HepG2 (cell line): ENCODE measurements around the gene SNX15. TPM values are rescaled to one million over a fixed set of nuclear protein-coding genes. Genes with fewer than 3 reads are reported as not detected.
A peak's percentile ranks its signal among the peaks of the same experiment; 100 is the strongest.

Experiments
- FOXO1 ChIP-seq: sonication (generic); formaldehyde crosslinking; IDR thresholded peaks from 2 replicates; pipeline ENCODE4 v1.4.0; 2020; ENCODE audit warnings: missing genetic modification reagents
- KLF15 ChIP-seq: sonication (generic); formaldehyde crosslinking; IDR thresholded peaks from 2 replicates; pipeline ENCODE4 v1.8.1; 2023; ENCODE audit warnings: borderline replicate concordance, mild to moderate bottlenecking, inconsistent platforms, missing genetic modification reagents, mixed read lengths
- SRSF4 ChIP-seq: fragments of 200-400 bp; formaldehyde crosslinking; IDR thresholded peaks from one replicate; pipeline ENCODE4 v1.6.1; 2018; ENCODE audit warnings: mild to moderate bottlenecking, low read depth, low read length, moderate library complexity; ENCODE audit not compliant: poor library complexity, severe bottlenecking
- TCF12 ChIP-seq, 2 experiments: fragments of 450-650 bp in 1 of 2; sonication (generic) in 1 of 2; formaldehyde crosslinking in 1 of 2; IDR thresholded peaks; 2 replicates each; pipeline versions ENCODE4 v1.6.1 to v1.8.0; 2017 to 2022; ENCODE audit warnings: antibody characterized with exemption in 1 of 2, mild to moderate bottlenecking in 1 of 2, missing genetic modification reagents in 1 of 2, moderate library complexity in 1 of 2
- THAP11 ChIP-seq: IDR thresholded peaks from 2 replicates; pipeline ENCODE4 v1.6.1; 2016; ENCODE audit warnings: missing biosample characterization, missing genetic modification reagents
- ZFX ChIP-seq: sonication (generic); formaldehyde crosslinking; IDR thresholded peaks from 2 replicates; pipeline ENCODE4 v1.4.0; 2020; ENCODE audit warnings: mild to moderate bottlenecking, low read depth, missing genetic modification reagents, moderate library complexity
- ZFY ChIP-seq: sonication (generic); formaldehyde crosslinking; IDR thresholded peaks from 2 replicates; pipeline ENCODE4 v1.4.0; 2020; ENCODE audit warnings: missing genetic modification reagents
- ZNF331 ChIP-seq: sonication (generic); formaldehyde crosslinking; IDR thresholded peaks from 2 replicates; pipeline ENCODE4 v1.4.0; 2020; ENCODE audit warnings: missing genetic modification reagents
- polyA plus RNA-seq, 8 experiments: library from polyadenylated mRNA; depleted of rRNA in 3 of 8; stranded (reverse) in 7 of 8; unstranded in 1 of 8; fragments of >200 nt; fragmentation: Illumina TruSeq in 4 of 8; extraction: Trizol in 4 of 8; gene quantifications; 2 replicates each; pipeline versions ENCODE4 v1.2.1 to v1.2.3, GENCODE V29; 2011 to 2016; ENCODE audit warnings: low read depth in 4 of 8, missing spikeins in 1 of 8, mixed read lengths in 1 of 8; ENCODE audit not compliant: insufficient read depth in 1 of 8
- total RNA-seq, 5 experiments: library from RNA; depleted of rRNA; stranded (reverse); fragments of >200 nt; fragmentation: Illumina TruSeq; extraction: Trizol; gene quantifications; 2 replicates each; pipeline ENCODE4 v1.2.3, GENCODE V29; 2016; ENCODE audit warnings: low read depth in 1 of 5
- TF ChIP-seq, protein P1 (sequence below): sonication (generic); formaldehyde crosslinking; IDR thresholded peaks from 2 replicates; pipeline ENCODE4 v1.4.0; 2020; ENCODE audit warnings: missing genetic modification reagents
- TF ChIP-seq, protein P2 (sequence below): sonication (generic); formaldehyde crosslinking; IDR thresholded peaks from 2 replicates; pipeline ENCODE4 v1.5.0; 2020; ENCODE audit warnings: missing genetic modification reagents
- TF ChIP-seq, protein P3 (sequence below): sonication (generic); formaldehyde crosslinking; IDR thresholded peaks from 2 replicates; pipeline ENCODE4 v1.4.0; 2020; ENCODE audit warnings: missing genetic modification reagents
- TF ChIP-seq, protein P4 (sequence below): sonication (generic); formaldehyde crosslinking; IDR thresholded peaks from 2 replicates; pipeline ENCODE4 v1.4.0; 2020; ENCODE audit warnings: missing genetic modification reagents
- TF ChIP-seq, protein P5 (sequence below): sonication (generic); formaldehyde crosslinking; IDR thresholded peaks from 2 replicates; pipeline ENCODE4 v1.5.0; 2020; ENCODE audit warnings: mild to moderate bottlenecking, missing genetic modification reagents, moderate library complexity
- TF ChIP-seq, protein P6 (sequence below): sonication (generic); formaldehyde crosslinking; IDR thresholded peaks from 2 replicates; pipeline ENCODE4 v1.8.0; 2022; ENCODE audit warnings: missing genetic modification reagents, mild to moderate bottlenecking, borderline replicate concordance
- TF ChIP-seq, protein P7 (sequence below): sonication (generic); formaldehyde crosslinking; IDR thresholded peaks from 2 replicates; pipeline ENCODE4 v1.4.0; 2020; ENCODE audit warnings: missing genetic modification reagents
- TF ChIP-seq, protein P8 (sequence below): sonication (generic); formaldehyde crosslinking; IDR thresholded peaks from 2 replicates; pipeline ENCODE4 v1.4.0; 2020; ENCODE audit warnings: missing genetic modification reagents

The SNX15 gene
- total and polyA plus RNA-seq, 2 of the 13 experiments (the other 11 are each of a cell fraction or from before 2014, with no cell fraction given) = 19.1 to 22.6 TPM

DNA sequence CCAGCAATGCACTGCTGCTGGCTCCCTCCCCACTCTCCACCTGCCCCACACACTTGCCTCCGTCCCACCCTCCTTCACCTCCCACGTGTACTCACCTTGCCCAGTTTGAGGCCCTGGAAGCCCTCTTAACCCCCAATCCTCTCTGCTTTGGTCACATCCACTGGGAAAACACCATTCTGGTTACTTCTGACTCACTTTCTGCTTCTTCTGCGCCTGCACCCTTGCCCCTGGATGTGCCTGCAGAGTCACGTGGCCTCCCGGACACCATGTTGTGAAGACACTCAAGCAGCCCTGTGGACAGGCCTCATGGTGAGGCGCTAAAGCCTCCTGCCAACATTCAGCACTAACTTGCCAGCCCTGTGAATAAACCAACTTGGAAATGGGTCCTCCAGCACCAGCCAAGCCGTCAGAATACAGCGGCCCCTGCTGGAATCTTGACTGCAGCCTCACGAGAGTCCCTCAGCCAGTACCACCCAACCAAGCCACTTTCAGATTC lies 33.7 kb downstream of the SNX15 start (continued):
- TF ChIP-seq, protein P1, sequence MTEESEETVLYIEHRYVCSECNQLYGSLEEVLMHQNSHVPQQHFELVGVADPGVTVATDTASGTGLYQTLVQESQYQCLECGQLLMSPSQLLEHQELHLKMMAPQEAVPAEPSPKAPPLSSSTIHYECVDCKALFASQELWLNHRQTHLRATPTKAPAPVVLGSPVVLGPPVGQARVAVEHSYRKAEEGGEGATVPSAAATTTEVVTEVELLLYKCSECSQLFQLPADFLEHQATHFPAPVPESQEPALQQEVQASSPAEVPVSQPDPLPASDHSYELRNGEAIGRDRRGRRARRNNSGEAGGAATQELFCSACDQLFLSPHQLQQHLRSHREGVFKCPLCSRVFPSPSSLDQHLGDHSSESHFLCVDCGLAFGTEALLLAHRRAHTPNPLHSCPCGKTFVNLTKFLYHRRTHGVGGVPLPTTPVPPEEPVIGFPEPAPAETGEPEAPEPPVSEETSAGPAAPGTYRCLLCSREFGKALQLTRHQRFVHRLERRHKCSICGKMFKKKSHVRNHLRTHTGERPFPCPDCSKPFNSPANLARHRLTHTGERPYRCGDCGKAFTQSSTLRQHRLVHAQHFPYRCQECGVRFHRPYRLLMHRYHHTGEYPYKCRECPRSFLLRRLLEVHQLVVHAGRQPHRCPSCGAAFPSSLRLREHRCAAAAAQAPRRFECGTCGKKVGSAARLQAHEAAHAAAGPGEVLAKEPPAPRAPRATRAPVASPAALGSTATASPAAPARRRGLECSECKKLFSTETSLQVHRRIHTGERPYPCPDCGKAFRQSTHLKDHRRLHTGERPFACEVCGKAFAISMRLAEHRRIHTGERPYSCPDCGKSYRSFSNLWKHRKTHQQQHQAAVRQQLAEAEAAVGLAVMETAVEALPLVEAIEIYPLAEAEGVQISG = peak; percentile 25; the same call in 1 of the 2 replicates
- TF ChIP-seq, protein P2, sequence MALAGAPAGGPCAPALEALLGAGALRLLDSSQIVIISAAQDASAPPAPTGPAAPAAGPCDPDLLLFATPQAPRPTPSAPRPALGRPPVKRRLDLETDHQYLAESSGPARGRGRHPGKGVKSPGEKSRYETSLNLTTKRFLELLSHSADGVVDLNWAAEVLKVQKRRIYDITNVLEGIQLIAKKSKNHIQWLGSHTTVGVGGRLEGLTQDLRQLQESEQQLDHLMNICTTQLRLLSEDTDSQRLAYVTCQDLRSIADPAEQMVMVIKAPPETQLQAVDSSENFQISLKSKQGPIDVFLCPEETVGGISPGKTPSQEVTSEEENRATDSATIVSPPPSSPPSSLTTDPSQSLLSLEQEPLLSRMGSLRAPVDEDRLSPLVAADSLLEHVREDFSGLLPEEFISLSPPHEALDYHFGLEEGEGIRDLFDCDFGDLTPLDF = no peak
- TF ChIP-seq ZFY (CRISPR knock-in tag) = 0 out of 2 replicates have a peak, but pooled peaks have one; percentile 15
- TF ChIP-seq FOXO1 (CRISPR knock-in tag) = no peak
- TF ChIP-seq TCF12 (IDR thresholded peaks at IDR 0.05) = no peak
- no peak for TF ChIP-seq TCF12 (CRISPR knock-in tag; IDR thresholded peaks at IDR 0.05)
- TF ChIP-seq, protein P3, sequence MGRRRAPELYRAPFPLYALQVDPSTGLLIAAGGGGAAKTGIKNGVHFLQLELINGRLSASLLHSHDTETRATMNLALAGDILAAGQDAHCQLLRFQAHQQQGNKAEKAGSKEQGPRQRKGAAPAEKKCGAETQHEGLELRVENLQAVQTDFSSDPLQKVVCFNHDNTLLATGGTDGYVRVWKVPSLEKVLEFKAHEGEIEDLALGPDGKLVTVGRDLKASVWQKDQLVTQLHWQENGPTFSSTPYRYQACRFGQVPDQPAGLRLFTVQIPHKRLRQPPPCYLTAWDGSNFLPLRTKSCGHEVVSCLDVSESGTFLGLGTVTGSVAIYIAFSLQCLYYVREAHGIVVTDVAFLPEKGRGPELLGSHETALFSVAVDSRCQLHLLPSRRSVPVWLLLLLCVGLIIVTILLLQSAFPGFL = no peak
- TF ChIP-seq, protein P4, sequence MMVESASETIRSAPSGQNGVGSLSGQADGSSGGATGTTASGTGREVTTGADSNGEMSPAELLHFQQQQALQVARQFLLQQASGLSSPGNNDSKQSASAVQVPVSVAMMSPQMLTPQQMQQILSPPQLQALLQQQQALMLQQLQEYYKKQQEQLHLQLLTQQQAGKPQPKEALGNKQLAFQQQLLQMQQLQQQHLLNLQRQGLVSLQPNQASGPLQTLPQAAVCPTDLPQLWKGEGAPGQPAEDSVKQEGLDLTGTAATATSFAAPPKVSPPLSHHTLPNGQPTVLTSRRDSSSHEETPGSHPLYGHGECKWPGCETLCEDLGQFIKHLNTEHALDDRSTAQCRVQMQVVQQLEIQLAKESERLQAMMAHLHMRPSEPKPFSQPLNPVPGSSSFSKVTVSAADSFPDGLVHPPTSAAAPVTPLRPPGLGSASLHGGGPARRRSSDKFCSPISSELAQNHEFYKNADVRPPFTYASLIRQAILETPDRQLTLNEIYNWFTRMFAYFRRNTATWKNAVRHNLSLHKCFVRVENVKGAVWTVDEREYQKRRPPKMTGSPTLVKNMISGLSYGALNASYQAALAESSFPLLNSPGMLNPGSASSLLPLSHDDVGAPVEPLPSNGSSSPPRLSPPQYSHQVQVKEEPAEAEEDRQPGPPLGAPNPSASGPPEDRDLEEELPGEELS (CRISPR knock-in tag) = no peak
- TF ChIP-seq, protein P5, sequence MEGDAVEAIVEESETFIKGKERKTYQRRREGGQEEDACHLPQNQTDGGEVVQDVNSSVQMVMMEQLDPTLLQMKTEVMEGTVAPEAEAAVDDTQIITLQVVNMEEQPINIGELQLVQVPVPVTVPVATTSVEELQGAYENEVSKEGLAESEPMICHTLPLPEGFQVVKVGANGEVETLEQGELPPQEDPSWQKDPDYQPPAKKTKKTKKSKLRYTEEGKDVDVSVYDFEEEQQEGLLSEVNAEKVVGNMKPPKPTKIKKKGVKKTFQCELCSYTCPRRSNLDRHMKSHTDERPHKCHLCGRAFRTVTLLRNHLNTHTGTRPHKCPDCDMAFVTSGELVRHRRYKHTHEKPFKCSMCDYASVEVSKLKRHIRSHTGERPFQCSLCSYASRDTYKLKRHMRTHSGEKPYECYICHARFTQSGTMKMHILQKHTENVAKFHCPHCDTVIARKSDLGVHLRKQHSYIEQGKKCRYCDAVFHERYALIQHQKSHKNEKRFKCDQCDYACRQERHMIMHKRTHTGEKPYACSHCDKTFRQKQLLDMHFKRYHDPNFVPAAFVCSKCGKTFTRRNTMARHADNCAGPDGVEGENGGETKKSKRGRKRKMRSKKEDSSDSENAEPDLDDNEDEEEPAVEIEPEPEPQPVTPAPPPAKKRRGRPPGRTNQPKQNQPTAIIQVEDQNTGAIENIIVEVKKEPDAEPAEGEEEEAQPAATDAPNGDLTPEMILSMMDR (CRISPR knock-in tag) = peak; percentile 71
- TF ChIP-seq SRSF4 = no peak
- no peak for TF ChIP-seq ZFX
- TF ChIP-seq, protein P6, sequence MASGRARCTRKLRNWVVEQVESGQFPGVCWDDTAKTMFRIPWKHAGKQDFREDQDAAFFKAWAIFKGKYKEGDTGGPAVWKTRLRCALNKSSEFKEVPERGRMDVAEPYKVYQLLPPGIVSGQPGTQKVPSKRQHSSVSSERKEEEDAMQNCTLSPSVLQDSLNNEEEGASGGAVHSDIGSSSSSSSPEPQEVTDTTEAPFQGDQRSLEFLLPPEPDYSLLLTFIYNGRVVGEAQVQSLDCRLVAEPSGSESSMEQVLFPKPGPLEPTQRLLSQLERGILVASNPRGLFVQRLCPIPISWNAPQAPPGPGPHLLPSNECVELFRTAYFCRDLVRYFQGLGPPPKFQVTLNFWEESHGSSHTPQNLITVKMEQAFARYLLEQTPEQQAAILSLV = no peak
- no peak for TF ChIP-seq KLF15 (CRISPR knock-in tag)
- no peak for TF ChIP-seq ZNF331 (CRISPR knock-in tag)
- TF ChIP-seq THAP11 (CRISPR knock-in tag) = no peak
- TF ChIP-seq, protein P7, sequence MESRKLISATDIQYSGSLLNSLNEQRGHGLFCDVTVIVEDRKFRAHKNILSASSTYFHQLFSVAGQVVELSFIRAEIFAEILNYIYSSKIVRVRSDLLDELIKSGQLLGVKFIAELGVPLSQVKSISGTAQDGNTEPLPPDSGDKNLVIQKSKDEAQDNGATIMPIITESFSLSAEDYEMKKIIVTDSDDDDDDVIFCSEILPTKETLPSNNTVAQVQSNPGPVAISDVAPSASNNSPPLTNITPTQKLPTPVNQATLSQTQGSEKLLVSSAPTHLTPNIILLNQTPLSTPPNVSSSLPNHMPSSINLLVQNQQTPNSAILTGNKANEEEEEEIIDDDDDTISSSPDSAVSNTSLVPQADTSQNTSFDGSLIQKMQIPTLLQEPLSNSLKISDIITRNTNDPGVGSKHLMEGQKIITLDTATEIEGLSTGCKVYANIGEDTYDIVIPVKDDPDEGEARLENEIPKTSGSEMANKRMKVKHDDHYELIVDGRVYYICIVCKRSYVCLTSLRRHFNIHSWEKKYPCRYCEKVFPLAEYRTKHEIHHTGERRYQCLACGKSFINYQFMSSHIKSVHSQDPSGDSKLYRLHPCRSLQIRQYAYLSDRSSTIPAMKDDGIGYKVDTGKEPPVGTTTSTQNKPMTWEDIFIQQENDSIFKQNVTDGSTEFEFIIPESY (CRISPR knock-in tag) = peak; percentile 86
- TF ChIP-seq, protein P8, sequence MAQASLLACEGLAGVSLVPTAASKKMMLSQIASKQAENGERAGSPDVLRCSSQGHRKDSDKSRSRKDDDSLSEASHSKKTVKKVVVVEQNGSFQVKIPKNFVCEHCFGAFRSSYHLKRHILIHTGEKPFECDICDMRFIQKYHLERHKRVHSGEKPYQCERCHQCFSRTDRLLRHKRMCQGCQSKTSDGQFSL (CRISPR knock-in tag) = no peak
